ENCODE results near the gene TMEM219. TPM values are rescaled to one million over a fixed set of nuclear protein-coding genes. Genes with fewer than 3 reads are reported as not detected.

Gene TMEM219
- total and polyA plus RNA-seq, 2 of the 8 experiments (the other 6 are each of a cell fraction or from before 2014, with no cell fraction given), result 60.2 to 116 TPM

GRCh38 chr16:29961127-29961478 lies 776 bp upstream of the TMEM219 start:
- peak overlapping the region; percentile 87 to 93 for H3K4me2 ChIP-seq (ENCODE audit: insufficient read depth in 1 of 2, low read depth in 2 of 2, low read length in 2 of 2)
- no peak overlapping the region for H3K27ac ChIP-seq (ENCODE audit: low read depth, low read length)
- peaks cover 0 to 5% (median 3%) of the 10 kb centered on the region in 4 experiments; a peak in 5 of 7 replicates for H3K4me1 ChIP-seq (replicated peaks in 1 of 4; ENCODE audit: control insufficient read depth in 3 of 4, insufficient read depth in 4 of 4, low read length in 3 of 4)
- no peak overlapping the region for H2BK120ac ChIP-seq (replicated peaks; ENCODE audit: low read depth, low read length)
- H3K79me1 ChIP-seq (ENCODE audit: low read depth, low read length), result no peaks in the 10 kb centered on the region
- H2BK12ac ChIP-seq (ENCODE audit: low read depth, low read length), result peak overlapping the region; percentile 61; the same call in 1 of the 2 replicates
- H2BK5ac ChIP-seq (ENCODE audit: low read depth, low read length), result 0 out of 2 replicates have a peak overlapping the region, but pooled peaks have one; percentile 82
- H3K18ac ChIP-seq (ENCODE audit: extremely low read depth, low read length), result peak overlapping the region; percentile 76; the same call in 1 of the 2 replicates
- FAIRE-seq (no peak), DNase-seq (ENCODE audit: low read depth in 1 of 2, low spot score in 2 of 2) (no peak)
- ChIA-PET CTCF (ENCODE audit: partially characterized antibody) (interaction anchor here (0.6 to 2.5 kb wide), 10 partner anchors 7 to 731 kb away, joined by 4 to 16 read pairs (median 6); no protein-coding TSS in a partner anchor), POLR2A (ENCODE audit: partially characterized antibody) (interaction anchor here (0.8 to 3.6 kb wide), 8 partner anchors 9 to 259 kb away, joined by 3 to 33 read pairs (median 4); partner anchors contain the start of genes ASPHD1, KCTD13, TAOK2 and TBX6)
- no peak overlapping the region for H3K14ac ChIP-seq (ENCODE audit: insufficient read length)
- no peak overlapping the region for H3K4ac ChIP-seq (replicated peaks; ENCODE audit: insufficient read length, low read depth, low read length)
- H3K23me2 ChIP-seq (ENCODE audit: low read depth, low read length), result peaks cover 12% of the 10 kb centered on the region
- peaks cover 0 to 2% (median 0%) of the 10 kb centered on the region in 4 experiments; a peak in 1 of 7 replicates for H3K27me3 ChIP-seq (replicated peaks in 1 of 4; ENCODE audit: control insufficient read depth in 3 of 4, extremely low read depth in 1 of 4, insufficient read depth in 3 of 4, low read length in 3 of 4)
- peak overlapping the region; percentile 94; the same call in 1 of the 2 replicates for H2AFZ ChIP-seq (ENCODE audit: low read length)
- no peak overlapping the region for H2BK15ac ChIP-seq (ENCODE audit: low read length)
- no peak overlapping the region for H2BK20ac ChIP-seq (ENCODE audit: low read length)
- peaks cover 0 to 4% (median 0%) of the 10 kb centered on the region in 4 experiments; a peak in 1 of 8 replicates for H3K36me3 ChIP-seq (ENCODE audit: control insufficient read depth in 2 of 4, insufficient read depth in 4 of 4, low read length in 3 of 4)
- peak overlapping the region; percentile 51 to 81 (median 72); a peak in 6 of 8 replicates for H3K4me3 ChIP-seq (ENCODE audit: extremely low read depth in 1 of 4, insufficient read depth in 2 of 4, low read depth in 3 of 4, low read length in 4 of 4)
- no peak overlapping the region; a peak in 1 of 7 replicates for H3K9ac ChIP-seq (replicated peaks in 1 of 4; ENCODE audit: extremely low read depth in 1 of 4, low read depth in 3 of 4, low read length in 3 of 4)
- H3K23ac ChIP-seq (ENCODE audit: insufficient read length), result no peak overlapping the region
- no peaks in the 10 kb centered on the region for H3K9me3 ChIP-seq (ENCODE audit: insufficient read depth in 2 of 2, low read depth in 1 of 2, low read length in 1 of 2)
- H3K56ac ChIP-seq (replicated peaks; ENCODE audit: insufficient read length, low read depth, low read length), result no peak overlapping the region
- no peak for TF ChIP-seq CREB1 (IDR thresholded peaks at IDR 0.05)
- no peak for TF ChIP-seq GABPA (IDR thresholded peaks at IDR 0.05; ENCODE audit: borderline replicate concordance, insufficient read depth, low read length)
- TF ChIP-seq SP2 (IDR thresholded peaks at IDR 0.05; ENCODE audit: low read length), result no peak
- TF ChIP-seq MAX (IDR thresholded peaks at IDR 0.05), result no peak; the same call in 1 of the 2 replicates
- no peak for TF ChIP-seq TAF1 (IDR thresholded peaks at IDR 0.05; ENCODE audit: low read depth, low read length)
- no peak overlapping the region for H4K91ac ChIP-seq (replicated peaks; ENCODE audit: insufficient read length, low read length)
- 85% methylated on average over 10 of the region's 10 CpGs; no CpG with 5 or more reads in 1 of the 2 experiments for WGBS, 2 experiments (ENCODE audit: extremely low coverage in 1 of 2, insufficient coverage in 1 of 2, insufficient read length in 1 of 2, insufficient replicate concordance in 2 of 2, low coverage in 1 of 2, low lambda C conversion rate in 2 of 2, missing lambda C conversion rate in 1 of 2)
- no peak overlapping the region for H2AK5ac ChIP-seq (ENCODE audit: low read depth, low read length)
- no peaks in the 10 kb centered on the region for H3K79me2 ChIP-seq (ENCODE audit: control insufficient read depth in 1 of 2, insufficient read depth in 2 of 2, low read length in 2 of 2)
- peak overlapping the region; percentile 69 for H4K5ac ChIP-seq (ENCODE audit: insufficient read length, low read depth, low read length)
- H4K20me1 ChIP-seq (replicated peaks in 1 of 2; ENCODE audit: control insufficient read depth in 1 of 2, insufficient read depth in 2 of 2, low read length in 2 of 2), result no peaks in the 10 kb centered on the region
- H4K8ac ChIP-seq (ENCODE audit: extremely low read depth, insufficient read depth, low read length), result no peak overlapping the region

Measured in H1 (cell line).